Left hindlimb (tissue), 1 donor: Measurements from ENCODE around the gene CADM1.

Source experiments
- DNase-seq: peaks from one replicate; pipeline ENCODE4 v3.0.0-alpha.2; 2018

The CADM1 gene

GRCh38 chr11:115313224-115313838, 190.9 kb downstream of the CADM1 start:
- DNase-seq = no peak

DNA sequence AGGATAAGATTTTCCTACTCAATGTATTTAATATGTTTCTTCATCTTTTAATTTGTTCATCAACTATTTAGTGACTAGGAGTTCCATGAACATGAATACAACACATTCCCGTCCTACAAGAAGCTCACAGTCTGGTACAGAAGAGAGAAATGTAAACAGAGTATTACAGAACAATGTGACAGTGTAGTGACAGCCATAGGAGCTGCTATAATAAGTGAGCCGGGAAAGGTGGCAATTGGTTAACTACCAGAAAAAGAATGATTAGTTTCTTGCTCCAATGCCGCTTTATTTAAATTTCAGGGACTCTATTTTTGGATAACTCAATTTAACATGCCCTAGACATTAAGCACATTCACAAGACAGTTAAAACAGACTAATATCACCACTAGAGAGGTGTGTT, 192.3 kb downstream of the CADM1 start:
- DNase-seq = no peak

- DNase-seq = no peak
Measured at GRCh38 chr11:115306689-115307088, 197.5 kb downstream of the CADM1 start.

GRCh38 chr11:115304774-115305472, 199.3 kb downstream of the CADM1 start:
- no peak for DNase-seq

DNA sequence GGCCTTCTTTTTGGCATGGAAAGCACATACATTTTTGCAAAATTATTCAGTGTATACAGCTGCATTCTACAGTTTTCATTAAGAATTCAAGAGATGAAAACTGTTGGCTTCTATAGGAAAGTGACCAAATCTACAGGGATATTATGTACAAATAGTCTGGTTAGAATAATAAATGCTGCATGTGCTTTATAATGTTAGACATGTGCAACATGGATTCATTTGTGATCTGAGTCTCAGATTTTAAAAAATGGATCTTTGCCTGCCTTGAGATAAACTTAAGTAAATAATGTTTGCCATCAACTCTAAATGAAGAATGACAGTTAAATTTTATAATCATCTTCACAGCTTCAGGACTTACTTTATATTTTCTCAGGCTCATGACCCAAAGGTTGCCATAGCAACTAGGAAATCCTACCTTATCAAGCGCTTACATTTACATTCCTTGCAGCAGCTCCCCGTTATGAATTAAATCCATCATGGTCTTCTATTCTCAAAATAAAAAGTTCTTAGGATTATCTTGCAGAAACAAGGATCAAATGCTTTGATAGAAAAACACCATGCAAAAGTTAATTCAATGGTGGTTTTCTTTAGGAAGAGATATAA, 200.2 kb downstream of the CADM1 start:
- DNase-seq = no peak

DNA sequence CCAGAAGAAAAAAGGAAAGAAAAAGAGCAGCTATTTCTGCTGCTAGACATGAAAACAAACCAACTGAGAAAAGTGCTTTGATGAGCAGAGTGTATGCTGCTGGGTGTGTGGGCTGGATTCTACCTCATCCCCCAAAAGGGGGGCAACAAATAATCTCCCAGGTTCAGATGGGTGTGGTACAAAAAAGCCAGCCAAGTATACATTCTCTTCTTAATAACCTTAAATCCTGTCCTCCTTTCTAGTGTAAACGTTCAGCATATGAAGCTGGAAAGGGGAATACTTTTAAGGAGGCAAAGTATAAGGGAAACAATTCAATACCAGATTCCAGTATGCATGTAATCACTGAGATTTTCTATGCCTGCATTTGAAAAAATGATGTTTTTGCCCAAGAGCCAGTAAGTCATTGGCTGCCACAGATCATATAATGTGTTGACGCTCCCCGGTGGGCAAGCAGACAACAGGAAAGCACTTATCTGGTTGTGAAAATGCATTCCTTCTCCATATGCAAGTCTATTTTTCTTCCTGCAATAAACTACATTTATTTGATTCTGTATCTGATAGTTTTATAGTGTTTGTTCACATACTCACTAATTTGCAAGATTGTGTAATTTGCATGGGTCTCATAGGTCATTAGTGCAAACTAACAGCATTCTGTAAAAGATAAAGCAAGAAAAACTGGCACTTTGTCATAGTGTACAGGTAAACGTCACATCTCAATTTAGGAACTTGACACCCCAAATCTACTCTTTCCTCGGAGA, 201.1 kb downstream of the CADM1 start:
- no peak for DNase-seq

- DNase-seq = no peak
Measured at GRCh38 chr11:115300660-115301428, 203.4 kb downstream of the CADM1 start.

DNA sequence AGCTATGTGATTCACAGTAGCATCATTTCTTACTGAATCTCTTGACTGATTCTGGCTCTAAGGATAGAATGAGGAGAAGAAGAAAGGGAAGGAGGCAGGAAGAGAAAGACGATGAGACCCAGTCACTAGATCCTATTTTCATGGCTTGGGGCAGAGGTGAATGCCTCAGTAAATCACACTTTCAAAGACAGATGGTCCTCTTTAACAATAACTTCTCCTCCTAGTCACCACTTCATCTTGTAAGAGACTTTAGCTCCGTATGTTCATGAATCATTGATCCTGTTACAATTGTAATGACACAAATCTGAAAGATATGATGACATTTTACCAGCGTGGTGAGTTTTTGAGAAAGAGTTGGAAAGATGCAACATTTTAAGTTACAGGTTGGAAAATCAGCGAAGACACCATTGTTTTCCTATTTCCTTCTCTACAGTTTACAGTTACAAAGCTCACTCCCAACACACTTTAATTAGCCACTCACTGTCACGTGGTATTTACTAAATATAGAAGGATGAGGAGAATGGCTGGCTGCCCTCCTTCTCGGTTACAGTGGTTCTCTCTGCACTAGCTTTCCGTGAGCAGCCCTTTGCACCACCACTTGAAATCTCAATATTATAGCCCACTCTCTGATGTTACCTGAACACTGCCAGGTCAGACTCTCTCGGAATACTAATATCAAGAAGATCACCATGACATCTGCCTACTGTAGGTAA, 205.8 kb downstream of the CADM1 start:
- DNase-seq = no peak

DNA sequence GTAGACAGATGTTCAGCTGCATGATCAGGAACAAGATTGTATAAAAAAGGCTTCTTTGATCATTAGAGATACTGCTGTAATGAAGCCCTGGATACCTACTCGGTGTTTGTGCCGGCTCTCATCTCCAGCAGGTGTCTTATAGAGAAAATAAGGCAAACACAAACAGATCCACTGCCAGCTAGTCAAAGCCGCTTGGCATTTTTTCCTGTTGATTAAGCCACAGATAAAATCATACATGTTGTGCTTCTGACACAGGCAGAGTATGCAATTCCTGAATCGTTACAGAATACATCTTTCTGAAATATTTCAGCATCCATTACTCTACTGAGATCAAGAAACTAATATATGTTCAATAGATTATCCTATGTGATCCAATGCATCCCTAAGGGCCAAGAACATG, 206.9 kb downstream of the CADM1 start:
- DNase-seq = no peak

DNA sequence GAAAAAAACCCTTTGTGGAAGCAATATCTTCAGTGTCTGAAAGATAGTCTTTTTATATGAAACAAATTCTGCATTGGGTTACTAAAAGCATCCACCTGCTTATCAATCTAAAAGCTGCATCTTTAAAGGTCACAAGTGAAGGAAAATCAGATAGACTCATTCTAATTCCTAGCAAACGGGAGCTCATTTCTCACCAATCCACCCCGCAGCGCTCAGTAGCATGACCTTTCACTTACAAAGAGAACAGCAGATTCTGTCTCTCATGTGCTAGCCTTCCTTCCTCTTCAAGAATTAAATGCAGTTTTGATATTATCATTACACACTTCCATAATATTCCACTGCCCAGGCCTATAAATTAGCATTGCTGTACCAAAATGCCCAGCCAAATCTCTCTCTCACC, 212.9 kb downstream of the CADM1 start:
- DNase-seq = no peak

DNA sequence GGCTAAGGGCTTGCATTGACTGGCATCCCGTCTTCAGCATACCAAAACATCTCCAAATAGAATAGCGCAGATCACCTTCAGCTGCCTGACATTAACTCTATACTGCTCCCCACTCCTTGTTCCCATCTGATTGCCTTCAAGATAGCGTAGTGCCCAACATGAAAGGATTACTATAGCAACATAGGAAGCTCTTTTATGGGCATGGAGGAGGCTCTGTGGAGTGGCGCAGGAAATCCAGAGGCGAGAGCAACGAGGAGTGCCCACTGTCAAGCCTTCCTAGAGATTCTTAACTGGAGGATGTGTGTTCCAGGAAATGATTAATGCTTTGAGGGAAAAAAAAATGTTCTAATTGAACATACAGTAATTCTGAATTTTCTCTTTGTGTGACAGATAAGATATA, 213.3 kb downstream of the CADM1 start:
- DNase-seq = no peak

- no peak for DNase-seq
Measured at GRCh38 chr11:115290479-115290878, 213.7 kb downstream of the CADM1 start.

DNA sequence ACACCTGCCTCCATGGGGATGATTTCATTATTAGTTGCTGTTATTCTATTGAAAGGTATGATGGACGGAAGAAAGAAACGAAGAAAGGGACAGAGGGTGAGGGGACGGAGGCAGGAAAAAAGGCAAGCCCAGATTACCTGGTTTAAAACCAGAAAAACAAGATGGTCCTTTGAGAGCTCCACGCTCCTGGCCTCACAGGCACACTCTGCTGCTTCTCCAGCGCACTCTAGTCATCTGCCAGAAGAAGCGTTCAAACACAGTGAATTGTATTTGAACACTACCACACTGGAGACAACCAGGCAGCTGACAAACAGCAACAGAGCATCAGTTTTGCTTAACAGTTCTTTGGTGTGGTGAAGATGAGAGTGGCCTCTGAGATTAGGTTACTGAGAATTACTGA, 216.9 kb downstream of the CADM1 start:
- no peak for DNase-seq

- DNase-seq = no peak
Measured at GRCh38 chr11:115286614-115287013, 217.6 kb downstream of the CADM1 start.

- no peak for DNase-seq
Measured at GRCh38 chr11:115284773-115285172, 219.4 kb downstream of the CADM1 start.

DNA sequence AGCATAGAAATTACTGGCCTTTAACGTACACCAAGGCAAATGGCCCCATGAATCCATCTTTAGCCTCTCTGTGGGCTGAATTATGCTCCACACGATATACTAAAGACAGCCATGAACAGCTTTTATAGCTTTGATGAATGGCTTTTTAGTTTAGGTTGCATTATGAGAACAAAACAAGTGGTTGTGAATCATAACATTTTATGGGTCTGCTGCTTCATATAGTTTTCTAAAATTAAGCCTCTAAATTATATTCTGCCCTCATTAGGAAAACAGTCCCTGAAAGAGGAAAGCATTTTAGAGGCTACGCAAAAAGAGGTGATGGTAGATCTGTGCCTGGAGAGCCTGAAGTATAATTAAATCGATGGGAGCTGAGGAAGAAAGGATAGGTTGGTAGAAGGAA, 221.3 kb downstream of the CADM1 start:
- DNase-seq = no peak

GRCh38 chr11:115280775-115281174, 223.4 kb downstream of the CADM1 start:
- no peak for DNase-seq

GRCh38 chr11:115279813-115280761, 224.1 kb downstream of the CADM1 start:
- no peak for DNase-seq

- DNase-seq = no peak
Measured at GRCh38 chr11:115276799-115277198, 227.4 kb downstream of the CADM1 start.

- no peak for DNase-seq
Measured at GRCh38 chr11:115276191-115276590, 228.0 kb downstream of the CADM1 start.

GRCh38 chr11:115275045-115275444, 229.2 kb downstream of the CADM1 start:
- DNase-seq = no peak
